Measurements from ENCODE around the gene TSR3.

Gene TSR3

DNA sequence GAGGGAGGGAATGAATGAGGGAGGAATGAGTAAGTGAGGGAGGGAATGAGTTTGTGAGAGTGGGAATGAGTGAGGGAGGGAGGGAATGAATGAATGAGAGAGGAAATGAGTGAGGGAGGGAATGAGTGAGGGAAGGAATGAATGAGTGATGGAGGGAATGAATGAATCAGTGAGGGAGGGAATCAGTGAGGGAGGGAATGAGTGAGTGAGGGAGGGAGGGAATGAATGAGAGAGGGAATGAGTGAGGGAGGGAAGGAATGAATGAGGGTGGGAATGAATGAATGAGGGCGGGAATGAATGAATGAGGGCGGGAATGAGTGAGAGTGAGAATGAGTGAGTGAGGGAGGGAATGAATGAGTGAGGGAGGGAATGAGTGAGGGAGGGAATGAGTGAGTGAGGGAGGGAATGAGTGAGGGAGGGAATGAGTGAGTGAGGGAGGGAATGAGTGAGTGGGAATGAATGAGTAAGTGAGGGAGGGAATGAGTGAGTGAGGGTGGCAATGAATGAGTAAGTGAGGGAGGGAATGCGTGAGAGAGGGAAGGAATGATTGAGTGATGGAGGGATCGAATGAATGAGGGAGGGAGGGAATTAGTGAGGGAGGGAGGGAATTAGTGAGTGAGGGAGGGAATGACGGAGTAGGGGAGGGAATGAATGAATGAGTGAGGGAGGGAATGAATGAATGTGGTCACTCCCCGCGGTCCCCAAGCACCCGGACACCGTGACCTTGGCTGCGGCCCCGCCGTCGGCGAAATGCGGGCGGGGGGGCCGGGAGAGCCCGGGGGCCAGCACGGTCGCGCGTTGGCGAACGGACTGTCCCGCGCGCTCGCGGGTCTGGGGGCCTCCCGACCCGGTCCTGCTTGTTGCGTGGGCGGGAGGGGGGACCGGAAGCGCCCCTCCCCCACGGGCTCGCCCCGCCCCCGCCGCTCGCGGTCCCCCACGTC is 43.4 kb downstream of the TSR3 start:
- TF ChIP-seq, protein P1, sequence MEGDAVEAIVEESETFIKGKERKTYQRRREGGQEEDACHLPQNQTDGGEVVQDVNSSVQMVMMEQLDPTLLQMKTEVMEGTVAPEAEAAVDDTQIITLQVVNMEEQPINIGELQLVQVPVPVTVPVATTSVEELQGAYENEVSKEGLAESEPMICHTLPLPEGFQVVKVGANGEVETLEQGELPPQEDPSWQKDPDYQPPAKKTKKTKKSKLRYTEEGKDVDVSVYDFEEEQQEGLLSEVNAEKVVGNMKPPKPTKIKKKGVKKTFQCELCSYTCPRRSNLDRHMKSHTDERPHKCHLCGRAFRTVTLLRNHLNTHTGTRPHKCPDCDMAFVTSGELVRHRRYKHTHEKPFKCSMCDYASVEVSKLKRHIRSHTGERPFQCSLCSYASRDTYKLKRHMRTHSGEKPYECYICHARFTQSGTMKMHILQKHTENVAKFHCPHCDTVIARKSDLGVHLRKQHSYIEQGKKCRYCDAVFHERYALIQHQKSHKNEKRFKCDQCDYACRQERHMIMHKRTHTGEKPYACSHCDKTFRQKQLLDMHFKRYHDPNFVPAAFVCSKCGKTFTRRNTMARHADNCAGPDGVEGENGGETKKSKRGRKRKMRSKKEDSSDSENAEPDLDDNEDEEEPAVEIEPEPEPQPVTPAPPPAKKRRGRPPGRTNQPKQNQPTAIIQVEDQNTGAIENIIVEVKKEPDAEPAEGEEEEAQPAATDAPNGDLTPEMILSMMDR (IDR thresholded peaks at IDR 0.05) = no peak

DNA sequence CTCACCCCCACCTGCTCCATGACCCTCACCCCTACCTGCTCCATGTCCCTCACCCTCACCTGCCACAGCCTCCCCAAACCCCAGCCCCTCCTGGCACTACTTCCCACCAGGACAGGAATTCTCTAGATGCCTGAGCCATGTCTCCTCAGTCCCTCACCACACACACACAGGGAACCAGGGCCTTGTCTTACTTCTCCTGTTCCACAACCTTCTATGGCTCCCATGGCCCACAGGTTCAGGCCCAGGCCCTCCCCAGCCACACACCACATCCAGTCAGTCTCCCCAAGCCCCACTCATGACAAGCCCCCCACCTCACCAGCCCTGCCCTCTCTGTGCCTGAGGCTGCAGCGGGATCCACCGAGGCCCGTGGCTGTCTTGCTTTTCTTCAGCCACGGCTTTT is 45.3 kb downstream of the TSR3 start:
- no peaks in the 10 kb centered on the region for H3K27me3 ChIP-seq (ENCODE audit: control insufficient read depth, insufficient read depth, low read length)
- H3K36me3 ChIP-seq (ENCODE audit: control insufficient read depth, insufficient read depth, low read length) = no peaks in the 10 kb centered on the region
- no peak overlapping the region for H3K4me2 ChIP-seq (ENCODE audit: low read length)
- no peaks in the 10 kb centered on the region for H3K9me3 ChIP-seq (ENCODE audit: control insufficient read depth, low read length)
- no peak overlapping the region for H3K4me3 ChIP-seq (ENCODE audit: low read depth, low read length)
- H3K27ac ChIP-seq = no peak overlapping the region
- peaks cover 8% of the 10 kb centered on the region for H3K4me1 ChIP-seq
- TF ChIP-seq, protein P1 (IDR thresholded peaks at IDR 0.05) = no peak
- H3K79me2 ChIP-seq = peaks cover 10% of the 10 kb centered on the region
- H2AFZ ChIP-seq = no peak overlapping the region
- H3K9ac ChIP-seq = no peak overlapping the region

More for the DNA sequence above, 43.4 kb downstream of the TSR3 start:
- H3K4me3 ChIP-seq (ENCODE audit: low read depth, low read length) = peak overlapping the region; percentile 49
- peak overlapping the region; percentile 97 for H3K4me2 ChIP-seq (ENCODE audit: low read length)
- peaks cover 19% of the 10 kb centered on the region for H3K4me1 ChIP-seq
- H3K9ac ChIP-seq = no peak overlapping the region
- H2AFZ ChIP-seq = peak overlapping the region; percentile 98
- H3K9me3 ChIP-seq (ENCODE audit: control insufficient read depth, low read length) = no peaks in the 10 kb centered on the region
- no peaks in the 10 kb centered on the region for H3K36me3 ChIP-seq (ENCODE audit: control insufficient read depth, insufficient read depth, low read length)
- H3K79me2 ChIP-seq = peaks cover 30% of the 10 kb centered on the region
- H3K27ac ChIP-seq = peak overlapping the region; percentile 100
- H3K27me3 ChIP-seq (ENCODE audit: control insufficient read depth, insufficient read depth, low read length) = no peaks in the 10 kb centered on the region

DNA sequence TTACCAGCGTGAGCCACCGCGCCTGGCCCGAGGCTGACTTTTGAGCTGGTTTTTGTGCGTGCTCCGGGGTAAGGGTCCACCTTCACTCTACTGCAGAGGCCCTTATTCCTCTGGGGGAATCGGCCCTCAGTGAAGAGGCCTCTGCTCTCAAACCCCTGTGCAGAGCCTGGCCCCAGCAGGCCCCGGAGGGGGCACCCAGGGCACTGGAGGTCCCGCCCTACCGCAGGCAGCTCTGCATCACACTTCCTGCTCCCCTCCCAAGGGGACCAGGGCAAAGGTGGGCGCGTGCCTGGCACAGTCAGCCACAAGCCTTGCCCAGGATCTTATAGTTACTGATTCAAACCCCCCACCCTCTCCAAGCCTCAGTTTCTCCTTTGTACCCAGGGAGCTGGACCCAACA is 45.9 kb downstream of the TSR3 start:
- Histone ChIP-seq H3K27ac (no peak overlapping the region), H3K9ac (no peak overlapping the region), H3K4me2 (ENCODE audit: low read length) (no peak overlapping the region), H3K79me2 (peaks cover 6% of the 10 kb centered on the region), H2AFZ (no peak overlapping the region), H3K4me1 (peaks cover 3% of the 10 kb centered on the region), H3K4me3 (ENCODE audit: low read depth, low read length) (no peak overlapping the region), H3K36me3 (ENCODE audit: control insufficient read depth, insufficient read depth, low read length) (no peaks in the 10 kb centered on the region), H3K9me3 (ENCODE audit: control insufficient read depth, low read length) (no peaks in the 10 kb centered on the region), H3K27me3 (ENCODE audit: control insufficient read depth, insufficient read depth, low read length) (no peaks in the 10 kb centered on the region)
- TF ChIP-seq, protein P1 (IDR thresholded peaks at IDR 0.05) = no peak

DNA sequence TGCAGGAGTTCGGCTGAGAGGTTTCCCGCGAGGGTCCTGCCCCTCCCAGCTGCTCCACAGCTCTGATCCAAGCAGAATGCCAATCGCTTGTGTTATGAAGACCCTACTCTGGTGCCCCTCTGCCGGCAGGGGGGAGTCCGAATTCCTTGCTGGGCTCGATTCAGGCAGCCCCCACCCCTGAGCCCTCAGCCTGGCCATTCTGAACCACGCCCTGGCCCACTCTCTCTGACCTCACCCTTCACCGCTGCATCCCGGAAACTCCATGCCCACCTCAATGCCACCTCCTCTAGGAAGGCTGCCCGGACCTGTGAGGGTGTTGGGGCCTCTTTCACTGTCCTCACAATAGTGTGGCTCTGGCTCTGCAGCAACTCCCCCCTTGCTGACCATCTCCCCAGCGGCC is 50.1 kb downstream of the TSR3 start:
- Histone ChIP-seq H3K27me3 (ENCODE audit: control insufficient read depth, insufficient read depth, low read length) (no peaks in the 10 kb centered on the region), H3K9ac (no peak overlapping the region)

More for the DNA sequence above, 50.1 kb downstream of the TSR3 start:
- H3K27ac ChIP-seq = no peak overlapping the region
- H3K36me3 ChIP-seq (ENCODE audit: control insufficient read depth, insufficient read depth, low read length) = no peaks in the 10 kb centered on the region
- no peak overlapping the region for H3K4me2 ChIP-seq (ENCODE audit: low read length)
- no peak overlapping the region for H3K4me3 ChIP-seq (ENCODE audit: low read depth, low read length)
- TF ChIP-seq, protein P1 (IDR thresholded peaks at IDR 0.05) = no peak
- H3K4me1 ChIP-seq = peaks cover 22% of the 10 kb centered on the region
- H3K79me2 ChIP-seq = no peaks in the 10 kb centered on the region
- H3K9me3 ChIP-seq (ENCODE audit: control insufficient read depth, low read length) = no peaks in the 10 kb centered on the region
- H2AFZ ChIP-seq = peak overlapping the region; percentile 82

All from parathyroid adenoma (tissue), 2 donors.